Type B pancreatic cell (in vitro differentiated cells): ENCODE data around the gene NOS1AP. TPM values are rescaled to one million over a fixed set of nuclear protein-coding genes. Genes with fewer than 3 reads are reported as not detected.

Experiments used
- DNase-seq: peaks from one replicate; pipeline ENCODE4 v3.0.0; 2021; ENCODE audit warnings: mixed read lengths; ENCODE audit not compliant: unreplicated experiment; ENCODE audit errors: extremely low spot score
- H3K27ac Mint-ChIP-seq: 2 replicates; pipeline ENCODE4 v1.8.0; 2021; ENCODE audit warnings: mild to moderate bottlenecking, mixed read lengths
- H3K27me3 Mint-ChIP-seq: 2 replicates; pipeline ENCODE4 v1.8.0; 2021; ENCODE audit warnings: mixed read lengths
- H3K36me3 Mint-ChIP-seq: 2 replicates; pipeline ENCODE4 v1.8.0; 2021; ENCODE audit warnings: mixed read lengths
- H3K4me1 Mint-ChIP-seq: one replicate; pipeline ENCODE4 v1.8.0; 2021; ENCODE audit warnings: mixed read lengths; ENCODE audit not compliant: unreplicated experiment
- H3K4me3 Mint-ChIP-seq: 2 replicates; pipeline ENCODE4 v1.8.0; 2021; ENCODE audit warnings: mild to moderate bottlenecking, mixed read lengths
- H3K9me3 Mint-ChIP-seq: 2 replicates; pipeline ENCODE4 v1.8.0; 2021; ENCODE audit warnings: mixed read lengths
- CTCF ChIP-seq: fragments of 200-600 bp; sonication (generic); conservative IDR thresholded peaks from 2 replicates; pipeline ENCODE4 v1.5.0; 2021; ENCODE audit warnings: antibody characterized with exemption, mild to moderate bottlenecking
- total RNA-seq: library from RNA; stranded (reverse); gene quantifications from 2 replicates; pipeline ENCODE4 v1.2.1, GENCODE V29; 2021; ENCODE audit warnings: low replicate concordance

The NOS1AP gene
- total RNA-seq, 1 donor from 2014 or later, result 10.4 TPM

DNA sequence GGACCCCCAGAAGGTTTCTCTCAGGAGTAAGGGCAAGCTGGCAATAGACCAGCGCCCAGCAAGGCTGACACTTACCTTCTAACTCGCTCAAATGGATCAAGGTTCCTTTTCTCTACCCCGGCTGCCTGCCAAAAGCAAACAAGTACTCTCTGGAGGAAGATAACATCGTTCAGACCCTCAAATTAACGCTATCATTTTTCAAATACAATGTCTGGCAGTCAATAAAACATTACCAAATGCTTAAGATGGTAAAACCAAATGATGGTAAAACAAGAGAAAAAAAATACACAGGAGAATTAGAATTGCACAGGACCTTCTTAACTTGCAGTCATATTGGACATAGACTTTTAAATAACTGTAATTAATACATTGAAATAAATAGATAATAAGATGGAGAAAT is 159.1 kb downstream of the NOS1AP start:
- DNase-seq, result no peak
- peaks cover 22% of the 10 kb centered on the region for H3K4me1 Mint-ChIP-seq
- no peaks in the 10 kb centered on the region for H3K36me3 Mint-ChIP-seq
- no peak for TF ChIP-seq CTCF
- H3K27ac Mint-ChIP-seq, result no peak overlapping the region
- no peak overlapping the region for H3K4me3 Mint-ChIP-seq
- no peaks in the 10 kb centered on the region for H3K27me3 Mint-ChIP-seq
- no peaks in the 10 kb centered on the region for H3K9me3 Mint-ChIP-seq

GRCh38 chr1:162229549-162229948 is 160.1 kb downstream of the NOS1AP start:
- Mint-ChIP-seq H3K4me1 (peaks cover 17% of the 10 kb centered on the region), H3K4me3 (no peak overlapping the region), H3K36me3 (no peaks in the 10 kb centered on the region), H3K27me3 (no peaks in the 10 kb centered on the region), H3K27ac (no peak overlapping the region), H3K9me3 (no peaks in the 10 kb centered on the region)
- DNase-seq, result no peak
- TF ChIP-seq CTCF, result no peak

GRCh38 chr1:162230096-162230495 is 160.6 kb downstream of the NOS1AP start:
- no peak overlapping the region for H3K4me3 Mint-ChIP-seq
- no peak for TF ChIP-seq CTCF
- peaks cover 17% of the 10 kb centered on the region for H3K4me1 Mint-ChIP-seq
- no peaks in the 10 kb centered on the region for H3K9me3 Mint-ChIP-seq
- no peak for DNase-seq
- H3K36me3 Mint-ChIP-seq, result no peaks in the 10 kb centered on the region
- H3K27ac Mint-ChIP-seq, result no peak overlapping the region
- H3K27me3 Mint-ChIP-seq, result no peaks in the 10 kb centered on the region

DNA sequence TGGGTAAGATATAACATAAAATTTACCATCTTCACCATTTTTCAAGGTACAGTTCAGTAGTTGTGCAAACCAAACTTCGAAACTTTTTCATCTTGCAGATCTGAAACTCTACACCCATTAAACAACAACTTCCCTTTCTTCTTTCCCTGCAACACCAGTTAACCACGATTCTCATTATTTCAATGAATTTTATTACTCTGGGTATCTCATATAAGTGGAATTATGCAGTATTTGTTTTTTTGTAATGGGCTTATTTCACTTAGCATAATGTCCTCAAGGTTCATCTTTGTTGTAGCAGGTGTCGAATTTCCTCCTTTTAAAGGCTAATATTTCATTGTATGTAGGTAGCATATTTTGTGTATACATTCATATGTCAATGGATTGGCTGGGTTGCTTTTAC is 161.0 kb downstream of the NOS1AP start:
- no peak overlapping the region for H3K4me3 Mint-ChIP-seq
- H3K9me3 Mint-ChIP-seq, result no peaks in the 10 kb centered on the region
- no peak overlapping the region for H3K27ac Mint-ChIP-seq
- H3K36me3 Mint-ChIP-seq, result no peaks in the 10 kb centered on the region
- H3K27me3 Mint-ChIP-seq, result no peaks in the 10 kb centered on the region
- no peak for DNase-seq
- no peak for TF ChIP-seq CTCF
- peaks cover 22% of the 10 kb centered on the region for H3K4me1 Mint-ChIP-seq

DNA sequence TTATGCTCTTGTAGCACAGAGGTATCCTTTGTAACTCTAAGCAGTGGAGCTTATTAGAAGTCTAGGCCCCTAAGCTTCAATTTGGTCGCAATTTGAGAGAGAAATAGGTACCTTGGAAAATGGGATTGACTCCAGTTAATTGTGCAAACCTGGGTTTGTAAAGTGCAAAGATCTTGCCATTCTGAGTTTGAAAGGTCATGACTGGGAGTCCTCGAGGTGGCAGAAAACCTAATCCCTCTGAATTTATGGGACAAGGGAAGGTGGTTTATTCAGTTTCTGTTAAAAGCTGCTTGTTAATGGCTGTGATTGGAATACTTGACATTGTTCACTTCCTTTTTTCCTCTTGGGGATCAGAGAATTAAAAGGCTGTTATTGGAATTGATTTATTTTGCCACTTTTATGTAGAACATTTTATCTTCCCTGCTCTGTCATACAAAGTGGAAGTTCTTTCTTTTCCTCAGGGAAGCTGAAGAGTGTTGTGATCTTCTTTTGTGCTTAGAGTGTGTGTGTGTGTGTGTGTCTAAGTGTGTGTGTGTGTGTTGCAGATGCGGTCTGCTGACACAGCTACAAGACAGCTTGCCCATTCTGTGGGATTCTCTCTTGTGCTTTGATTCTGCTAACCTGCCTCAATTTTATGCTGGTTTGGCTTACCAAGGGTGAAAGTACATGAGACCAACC is 162.7 kb downstream of the NOS1AP start:
- Mint-ChIP-seq H3K4me3 (no peak overlapping the region), H3K36me3 (no peaks in the 10 kb centered on the region), H3K9me3 (no peaks in the 10 kb centered on the region), H3K27me3 (no peaks in the 10 kb centered on the region), H3K27ac (no peak overlapping the region), H3K4me1 (peaks cover 34% of the 10 kb centered on the region)
- no peak for DNase-seq
- no peak for TF ChIP-seq CTCF
